ENCODE measurements around the gene SRXN1. TPM values are rescaled to one million over a fixed set of nuclear protein-coding genes. Genes with fewer than 3 reads are reported as not detected.

SRXN1 gene
- total RNA-seq, 1 donor from 2014 or later, result 17.7 TPM

DNA sequence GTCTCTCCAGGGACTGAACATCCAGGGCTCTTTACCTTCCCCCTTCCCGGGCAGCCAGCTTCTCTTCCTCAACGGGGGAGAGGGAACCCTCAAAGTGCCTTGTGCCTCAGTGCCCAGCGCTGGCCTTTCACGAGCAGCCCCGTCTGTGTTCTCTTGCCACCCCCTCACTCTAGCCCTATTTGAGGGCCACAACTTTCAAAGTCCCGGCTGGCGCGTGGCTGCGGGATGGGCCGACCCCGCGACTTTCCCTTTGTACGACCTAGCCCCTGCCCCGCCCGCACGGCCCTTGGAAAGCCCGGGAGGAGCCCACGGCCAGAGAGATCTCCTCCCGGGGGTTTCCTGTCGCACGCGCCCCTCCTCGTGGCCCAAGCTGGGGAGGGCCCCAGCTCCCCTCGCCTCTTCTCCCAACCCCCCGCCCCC lies 22.0 kb upstream of the SRXN1 start:
- H3K4me1 ChIP-seq (ENCODE audit: insufficient read depth, low read length), result peaks cover 3% of the 10 kb centered on the region
- no peaks in the 10 kb centered on the region for H3K9me3 ChIP-seq (ENCODE audit: insufficient read depth, low read depth, low read length)
- H3K27ac Mint-ChIP-seq (ENCODE audit: unreplicated experiment), result no peak overlapping the region
- H3K9me3 Mint-ChIP-seq (ENCODE audit: unreplicated experiment), result no peaks in the 10 kb centered on the region
- no peak overlapping the region for H3K4me3 Mint-ChIP-seq (ENCODE audit: unreplicated experiment)
- H3K27me3 ChIP-seq (ENCODE audit: insufficient read depth, low read length), result peaks cover 49% of the 10 kb centered on the region
- H3K36me3 ChIP-seq (ENCODE audit: insufficient read depth, low read length), result no peaks in the 10 kb centered on the region
- FAIRE-seq (no peak), DNase-seq (ENCODE audit: low read depth) (no peak)
- H3K79me2 ChIP-seq (ENCODE audit: insufficient read depth, low read length), result no peaks in the 10 kb centered on the region
- H3K9ac ChIP-seq (ENCODE audit: low read length), result no peak overlapping the region
- no peak for TF ChIP-seq EZH2 (IDR thresholded peaks at IDR 0.05; ENCODE audit: insufficient read depth, low read length)
- no peak for TF ChIP-seq CTCF (IDR thresholded peaks at IDR 0.05; ENCODE audit: insufficient read depth, low read depth, low read length)
- H2AFZ ChIP-seq (ENCODE audit: low read depth, low read length), result no peak overlapping the region
- peaks cover 2% of the 10 kb centered on the region for H3K36me3 Mint-ChIP-seq (ENCODE audit: low read depth, unreplicated experiment)
- peaks cover 5% of the 10 kb centered on the region for H3K4me1 Mint-ChIP-seq (ENCODE audit: low read depth, unreplicated experiment)
- H3K4me2 ChIP-seq (ENCODE audit: low read length), result peak overlapping the region; percentile 50
- no peak overlapping the region for H3K27ac ChIP-seq (ENCODE audit: low read depth, low read length)
- H3K4me3 ChIP-seq (ENCODE audit: insufficient read depth, low read depth, low read length), result no peak overlapping the region
- H3K27me3 Mint-ChIP-seq (ENCODE audit: low read depth, unreplicated experiment), result peaks cover 77% of the 10 kb centered on the region
- peaks cover 10% of the 10 kb centered on the region for H4K20me1 ChIP-seq (ENCODE audit: insufficient read depth, low read length)

DNA sequence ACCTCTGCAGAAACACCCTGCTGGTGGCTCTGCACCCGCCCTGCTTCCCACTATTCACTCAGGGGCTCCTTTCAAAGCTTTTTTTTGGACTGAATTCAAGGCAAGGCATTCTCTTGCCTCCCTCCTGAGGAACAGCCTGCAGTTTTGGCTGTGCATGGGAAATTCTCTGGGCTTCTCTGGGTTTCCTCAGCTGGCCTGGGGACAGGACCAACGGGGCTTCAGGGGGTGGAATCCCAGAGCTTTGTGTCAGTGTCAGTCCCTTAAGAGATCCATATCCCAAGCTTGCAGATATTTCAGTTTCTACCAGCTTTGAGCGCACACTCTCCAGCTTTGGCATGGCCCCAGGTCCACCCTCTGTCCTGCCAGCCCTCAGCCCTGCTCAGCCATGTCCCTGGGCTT lies 20.6 kb upstream of the SRXN1 start:
- H4K20me1 ChIP-seq (ENCODE audit: insufficient read depth, low read length), result peaks cover 10% of the 10 kb centered on the region
- Mint-ChIP-seq H3K27me3 (ENCODE audit: low read depth, unreplicated experiment) (peaks cover 67% of the 10 kb centered on the region), H3K4me3 (ENCODE audit: unreplicated experiment) (no peak overlapping the region), H3K36me3 (ENCODE audit: low read depth, unreplicated experiment) (peaks cover 2% of the 10 kb centered on the region), H3K27ac (ENCODE audit: unreplicated experiment) (no peak overlapping the region), H3K4me1 (ENCODE audit: low read depth, unreplicated experiment) (peaks cover 8% of the 10 kb centered on the region), H3K9me3 (ENCODE audit: unreplicated experiment) (no peaks in the 10 kb centered on the region)
- no peak overlapping the region for H3K27ac ChIP-seq (ENCODE audit: low read depth, low read length)
- H3K79me2 ChIP-seq (ENCODE audit: insufficient read depth, low read length), result no peaks in the 10 kb centered on the region
- FAIRE-seq (no peak), DNase-seq (ENCODE audit: low read depth) (no peak)
- no peak overlapping the region for H2AFZ ChIP-seq (ENCODE audit: low read depth, low read length)
- H3K9me3 ChIP-seq (ENCODE audit: insufficient read depth, low read depth, low read length), result no peaks in the 10 kb centered on the region
- peaks cover 40% of the 10 kb centered on the region for H3K27me3 ChIP-seq (ENCODE audit: insufficient read depth, low read length)
- H3K4me1 ChIP-seq (ENCODE audit: insufficient read depth, low read length), result peaks cover 3% of the 10 kb centered on the region
- H3K9ac ChIP-seq (ENCODE audit: low read length), result no peak overlapping the region
- no peak overlapping the region for H3K4me3 ChIP-seq (ENCODE audit: insufficient read depth, low read depth, low read length)
- TF ChIP-seq CTCF (IDR thresholded peaks at IDR 0.05; ENCODE audit: insufficient read depth, low read depth, low read length), result no peak
- no peak for TF ChIP-seq EZH2 (IDR thresholded peaks at IDR 0.05; ENCODE audit: insufficient read depth, low read length)
- no peaks in the 10 kb centered on the region for H3K36me3 ChIP-seq (ENCODE audit: insufficient read depth, low read length)
- no peak overlapping the region for H3K4me2 ChIP-seq (ENCODE audit: low read length)

GRCh38 chr20:672963-673602 lies 20.1 kb upstream of the SRXN1 start:
- peaks cover 3% of the 10 kb centered on the region for H3K4me1 ChIP-seq (ENCODE audit: insufficient read depth, low read length)
- no peak overlapping the region for H3K27ac ChIP-seq (ENCODE audit: low read depth, low read length)
- Mint-ChIP-seq H3K4me1 (ENCODE audit: low read depth, unreplicated experiment) (peaks cover 9% of the 10 kb centered on the region), H3K27me3 (ENCODE audit: low read depth, unreplicated experiment) (peaks cover 66% of the 10 kb centered on the region), H3K4me3 (ENCODE audit: unreplicated experiment) (no peak overlapping the region), H3K9me3 (ENCODE audit: unreplicated experiment) (no peaks in the 10 kb centered on the region), H3K36me3 (ENCODE audit: low read depth, unreplicated experiment) (peaks cover 2% of the 10 kb centered on the region), H3K27ac (ENCODE audit: unreplicated experiment) (no peak overlapping the region)
- H3K27me3 ChIP-seq (ENCODE audit: insufficient read depth, low read length), result peaks cover 35% of the 10 kb centered on the region
- FAIRE-seq (no peak), DNase-seq (ENCODE audit: low read depth) (no peak)
- H2AFZ ChIP-seq (ENCODE audit: low read depth, low read length), result no peak overlapping the region
- H3K9me3 ChIP-seq (ENCODE audit: insufficient read depth, low read depth, low read length), result no peaks in the 10 kb centered on the region
- TF ChIP-seq CTCF (IDR thresholded peaks at IDR 0.05; ENCODE audit: insufficient read depth, low read depth, low read length), result no peak
- TF ChIP-seq EZH2 (IDR thresholded peaks at IDR 0.05; ENCODE audit: insufficient read depth, low read length), result no peak
- no peaks in the 10 kb centered on the region for H3K36me3 ChIP-seq (ENCODE audit: insufficient read depth, low read length)
- H3K9ac ChIP-seq (ENCODE audit: low read length), result no peak overlapping the region
- no peak overlapping the region for H3K4me3 ChIP-seq (ENCODE audit: insufficient read depth, low read depth, low read length)
- peaks cover 10% of the 10 kb centered on the region for H4K20me1 ChIP-seq (ENCODE audit: insufficient read depth, low read length)
- H3K79me2 ChIP-seq (ENCODE audit: insufficient read depth, low read length), result no peaks in the 10 kb centered on the region
- H3K4me2 ChIP-seq (ENCODE audit: low read length), result no peak overlapping the region
